Activated CD4-positive, CD25-positive, alpha-beta regulatory T cell treated with anti-CD3 and anti-CD28 coated beads, Interleukin-2, amount 50 U/mL, for 72 hours (primary cell): ENCODE data around the gene NCF4.

Experiments
- DNase-seq: peaks from one replicate; pipeline ENCODE4 v3.0.0; 2021

NCF4 gene

GRCh38 chr22:36899498-36899897 lies 38.7 kb downstream of the NCF4 start:
- no peak for DNase-seq

DNA sequence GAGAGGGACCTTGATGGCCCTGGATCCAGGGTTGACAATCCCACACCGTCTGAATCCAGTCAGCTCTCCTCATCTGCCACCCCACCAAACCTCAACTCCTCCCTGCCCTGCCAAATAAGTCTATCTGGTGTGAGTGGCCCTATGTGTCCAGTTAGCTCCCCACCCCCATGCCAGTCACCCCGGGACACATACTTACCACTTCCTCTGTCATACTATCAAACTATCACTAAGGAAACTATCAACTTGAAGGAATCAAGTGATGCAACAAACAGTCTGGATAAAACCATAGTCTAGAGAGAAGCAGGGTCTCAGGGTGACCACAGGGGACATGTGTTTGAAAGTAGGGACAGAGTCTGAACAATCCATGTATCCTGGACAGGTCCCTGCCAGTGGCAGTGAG lies 39.4 kb downstream of the NCF4 start:
- no peak for DNase-seq

- no peak for DNase-seq
Measured at GRCh38 chr22:36900880-36901279, 40.1 kb downstream of the NCF4 start.

- no peak for DNase-seq
Measured at GRCh38 chr22:36901411-36902142, 40.8 kb downstream of the NCF4 start.

DNA sequence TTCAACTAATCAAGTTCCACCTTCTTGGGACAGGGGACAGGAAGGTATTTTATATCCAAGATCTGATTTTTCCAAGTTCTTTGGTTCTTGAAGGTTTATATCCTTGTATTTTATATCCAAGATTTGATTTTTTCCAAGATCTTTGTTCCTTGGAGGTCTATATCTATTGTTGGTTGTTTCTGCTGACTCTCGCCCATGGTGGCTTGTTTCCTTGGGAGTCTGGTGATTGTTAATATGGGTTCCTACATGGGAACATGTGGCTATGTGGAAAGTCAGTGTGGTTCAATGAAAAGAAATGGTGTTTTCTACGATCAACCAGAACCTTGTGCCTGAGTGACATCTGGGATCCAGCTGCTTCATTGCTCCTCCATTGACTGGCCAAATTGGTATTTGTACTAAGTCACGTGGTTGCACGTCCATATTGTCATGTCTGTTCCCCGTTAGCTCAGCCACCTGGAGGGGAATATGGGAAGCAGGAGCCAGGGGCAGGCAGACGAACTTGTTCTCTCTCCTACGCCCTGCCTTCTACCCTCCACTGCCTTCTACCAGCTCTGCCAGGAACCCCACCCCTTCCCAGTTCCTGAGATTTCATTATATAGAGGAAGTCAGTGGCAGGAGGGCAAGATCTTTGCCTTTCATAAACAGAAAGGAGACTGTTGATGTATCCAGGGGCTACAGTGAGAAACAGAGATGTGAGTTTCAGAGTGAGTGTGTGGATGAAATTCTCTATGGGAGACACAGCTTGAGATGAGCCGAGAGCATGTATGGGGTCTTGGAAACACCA lies 41.5 kb downstream of the NCF4 start:
- no peak for DNase-seq

DNA sequence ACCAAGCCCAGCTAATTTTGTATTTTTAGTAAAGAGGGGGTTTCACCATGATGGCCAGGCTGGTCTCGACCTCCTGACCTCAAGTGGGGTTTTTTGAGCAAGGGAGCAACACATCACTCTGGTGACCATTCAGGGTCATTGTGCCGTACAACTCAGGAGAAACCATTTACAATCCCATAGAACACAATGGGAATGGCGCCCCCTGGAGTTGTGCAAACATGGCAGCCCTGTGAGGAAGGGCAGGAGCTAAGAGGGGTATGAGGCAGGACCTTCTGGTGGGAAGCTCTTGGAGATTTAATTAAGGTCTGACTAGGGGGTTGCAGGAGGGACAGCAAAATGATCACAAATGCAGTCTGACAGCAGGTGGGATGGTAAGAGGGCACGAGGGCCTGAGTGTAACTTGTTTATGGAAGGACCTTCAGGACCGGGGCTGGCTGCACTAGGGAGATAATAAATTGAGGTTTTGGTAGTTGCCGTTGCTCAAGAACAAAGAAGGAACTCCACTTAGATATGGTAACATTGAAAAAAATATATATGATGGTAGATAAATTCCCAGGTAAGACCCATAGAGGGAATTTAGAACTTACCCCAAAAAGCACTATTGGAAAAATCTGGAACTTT lies 43.6 kb downstream of the NCF4 start:
- no peak for DNase-seq

GRCh38 chr22:36907253-36908195 lies 46.7 kb downstream of the NCF4 start:
- no peak for DNase-seq

DNA sequence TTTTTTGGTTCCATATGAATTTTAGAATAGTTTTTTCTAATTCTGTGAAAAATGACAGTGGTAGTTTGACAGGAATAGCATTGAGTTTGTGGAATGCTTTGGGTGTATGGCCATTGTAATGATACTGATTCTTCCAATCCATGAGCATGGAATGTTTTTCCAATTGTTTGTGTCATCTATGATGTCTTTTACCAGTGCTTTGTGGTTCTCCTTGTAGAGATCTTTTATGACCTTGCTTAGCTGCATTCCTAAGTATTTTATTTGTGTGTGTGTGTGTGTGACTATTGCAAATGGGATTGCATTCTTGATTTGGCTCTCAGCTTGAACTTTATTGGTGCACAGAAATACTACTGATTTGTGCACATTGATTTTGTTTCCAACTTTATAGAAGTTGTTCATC lies 49.7 kb downstream of the NCF4 start:
- DNase-seq, result no peak

DNA sequence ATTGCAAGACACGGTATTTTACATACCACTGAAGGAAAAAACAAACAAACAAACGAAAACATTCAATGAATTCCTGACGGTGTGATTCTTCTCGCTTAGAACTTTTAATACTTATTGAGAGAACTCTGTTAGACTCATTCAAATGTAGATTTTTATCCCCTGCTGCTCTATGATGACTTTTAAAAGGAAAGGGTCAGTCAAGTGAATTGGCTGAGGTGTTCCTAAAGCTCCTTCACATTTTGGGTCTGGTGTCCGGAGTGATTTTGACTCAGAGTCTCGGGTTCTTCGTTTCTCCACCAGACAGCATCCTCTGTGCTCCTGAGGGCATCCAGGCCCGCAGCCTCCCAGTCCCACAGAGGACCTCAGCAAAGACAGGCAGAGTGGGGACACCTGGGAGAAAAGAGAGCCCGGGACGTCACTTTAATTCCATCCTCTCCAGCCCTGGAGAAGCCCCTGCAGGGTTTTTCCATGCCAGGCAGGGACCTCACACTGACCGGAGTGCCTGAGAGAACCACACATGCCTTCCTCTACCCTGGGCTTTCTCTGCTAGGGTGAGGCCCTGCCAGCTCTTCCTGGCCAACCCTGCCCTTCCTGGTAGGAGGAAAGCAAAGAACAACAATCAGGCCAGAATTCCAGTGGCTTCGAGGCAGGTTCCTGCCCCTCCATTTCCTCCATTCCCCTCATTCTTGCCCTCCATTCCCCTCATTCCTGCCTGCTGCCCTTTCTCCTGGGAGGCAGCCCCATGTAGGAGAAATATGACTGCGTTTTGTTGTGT lies 51.3 kb downstream of the NCF4 start:
- DNase-seq, result no peak

DNA sequence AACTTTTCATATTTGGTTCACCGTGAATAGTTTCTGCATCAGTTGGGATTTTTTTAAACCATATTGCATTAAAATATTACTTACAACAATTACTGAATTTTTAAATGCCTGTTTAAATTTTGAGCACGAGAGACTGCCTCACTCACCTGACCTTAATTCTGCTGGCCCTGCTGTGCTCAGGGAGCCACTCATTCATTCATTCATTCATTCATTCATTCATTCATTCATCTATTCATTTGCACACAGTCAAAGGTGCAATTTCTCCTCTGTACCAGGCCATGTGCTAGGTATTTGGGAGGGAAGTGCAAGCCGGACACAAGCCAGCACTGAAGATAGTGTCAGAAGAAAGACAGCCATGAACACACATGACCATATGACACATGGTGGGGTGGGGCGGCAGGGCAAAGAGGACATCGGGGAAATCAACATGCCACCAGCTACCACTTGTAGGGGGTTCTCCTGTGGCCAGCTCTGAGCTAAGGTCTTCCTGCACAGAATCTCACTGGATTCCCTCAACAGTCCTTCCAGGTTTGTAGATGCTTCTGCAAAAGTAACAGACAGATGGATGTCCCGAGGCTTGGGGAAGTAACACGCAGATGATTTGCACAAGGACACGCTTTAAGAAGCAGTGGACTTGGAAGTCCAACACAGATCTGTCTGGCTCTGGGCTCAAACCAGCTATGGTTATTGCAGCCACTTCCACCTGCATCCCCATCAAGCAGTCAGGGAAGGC lies 52.1 kb downstream of the NCF4 start:
- no peak for DNase-seq

GRCh38 chr22:36913427-36914389 lies 52.9 kb downstream of the NCF4 start, which contains the start of gene CSF2RB:
TSS of gene CSF2RB (plus strand) at chr22:36913628. CDS start at chr22:36922208, 8,580 bp downstream.
- DNase-seq, result no peak

DNA sequence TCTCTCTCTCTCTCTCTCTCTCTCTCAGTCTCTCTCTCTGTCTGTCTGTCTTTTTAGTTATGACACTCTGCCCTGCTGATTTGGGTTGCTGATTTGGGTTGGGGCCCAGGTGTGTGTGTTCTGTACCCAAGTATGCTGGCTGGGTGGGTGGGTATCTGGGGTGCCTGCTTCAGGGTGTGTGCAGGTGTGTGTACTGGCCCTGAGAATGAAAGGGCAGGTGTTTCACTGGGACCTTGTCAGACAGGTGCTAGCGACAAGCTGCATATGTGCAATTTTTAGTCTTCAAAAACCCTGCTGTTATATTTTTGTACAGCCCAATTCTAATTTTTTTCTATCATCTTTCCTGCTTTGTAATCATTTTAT lies 53.6 kb downstream of the NCF4 start:
- no peak for DNase-seq

DNA sequence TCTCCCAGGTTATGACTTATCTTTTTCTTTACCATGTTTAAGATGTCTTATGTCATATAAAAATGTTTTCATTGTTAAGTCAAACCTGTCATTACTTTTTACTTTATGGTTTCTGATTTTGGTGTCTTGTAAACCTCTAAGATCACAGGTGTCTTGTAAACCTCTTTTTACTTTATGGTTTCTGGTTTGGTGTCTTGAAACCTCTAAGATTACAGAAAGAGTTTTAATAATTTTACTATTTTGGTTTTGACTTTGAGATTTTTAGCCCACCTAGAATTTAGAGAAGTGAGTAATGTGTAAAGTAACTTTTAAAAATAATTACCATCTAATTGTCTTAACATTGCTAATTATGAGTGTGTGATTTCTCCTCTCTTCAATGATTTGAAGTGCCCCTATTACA lies 55.2 kb downstream of the NCF4 start:
- no peak for DNase-seq

DNA sequence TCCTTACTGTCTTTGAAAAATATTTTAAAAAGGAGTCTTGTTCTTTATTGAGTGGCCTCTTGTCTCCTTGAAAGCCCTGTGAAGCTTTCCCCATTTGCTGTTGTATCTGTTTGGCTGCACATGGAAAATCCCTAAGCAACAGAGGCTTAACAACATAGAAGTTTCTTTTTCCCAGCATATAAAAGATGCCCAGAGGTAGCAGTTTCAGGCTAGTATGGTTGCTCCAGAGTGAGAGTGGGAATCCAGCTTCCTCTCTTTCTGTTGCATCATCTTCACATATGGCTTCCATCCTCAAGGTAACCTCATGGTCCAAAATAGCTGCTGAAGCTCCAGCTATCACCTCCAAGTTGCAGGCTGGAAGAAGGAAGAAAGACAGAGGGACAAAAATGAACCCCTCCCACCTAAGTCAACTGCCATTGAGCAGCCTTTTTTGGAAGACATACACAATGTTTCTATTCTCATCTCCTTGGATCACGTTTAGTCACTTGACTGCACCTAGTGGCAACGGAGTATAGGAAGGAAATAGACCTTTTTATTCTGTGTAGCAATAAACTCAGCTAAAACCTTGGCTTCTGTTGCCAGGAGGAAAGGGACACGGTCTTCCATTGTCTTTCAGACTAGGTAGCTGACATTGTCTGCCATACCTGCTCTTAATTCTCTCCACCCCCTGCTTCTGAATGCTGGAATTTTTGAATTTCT lies 57.9 kb downstream of the NCF4 start:
- DNase-seq, result no peak

- no peak for DNase-seq
Measured at GRCh38 chr22:36921309-36922104, 60.7 kb downstream of the NCF4 start.

DNA sequence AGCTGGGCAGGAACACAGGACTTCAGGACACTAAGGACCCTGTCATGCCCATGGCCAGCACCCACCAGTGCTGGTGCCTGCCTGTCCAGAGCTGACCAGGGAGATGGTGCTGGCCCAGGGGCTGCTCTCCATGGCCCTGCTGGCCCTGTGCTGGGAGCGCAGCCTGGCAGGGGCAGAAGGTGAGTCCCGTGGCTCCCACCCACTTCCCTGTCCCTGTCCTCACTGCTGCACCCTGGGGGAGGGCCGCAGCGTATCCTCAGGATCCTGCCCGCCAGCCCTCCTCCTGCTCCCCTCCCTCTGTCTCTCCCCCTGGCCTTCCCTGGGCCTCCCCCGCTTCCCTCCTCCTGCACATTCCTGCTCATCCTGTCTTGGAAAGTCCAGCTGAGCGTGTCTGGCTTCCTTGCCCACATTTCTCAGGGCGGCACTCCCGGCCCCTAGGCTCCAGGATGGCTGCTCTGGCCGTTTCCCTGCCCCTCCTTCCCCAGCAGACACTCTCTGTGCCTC lies 61.4 kb downstream of the NCF4 start:
- no peak for DNase-seq

DNA sequence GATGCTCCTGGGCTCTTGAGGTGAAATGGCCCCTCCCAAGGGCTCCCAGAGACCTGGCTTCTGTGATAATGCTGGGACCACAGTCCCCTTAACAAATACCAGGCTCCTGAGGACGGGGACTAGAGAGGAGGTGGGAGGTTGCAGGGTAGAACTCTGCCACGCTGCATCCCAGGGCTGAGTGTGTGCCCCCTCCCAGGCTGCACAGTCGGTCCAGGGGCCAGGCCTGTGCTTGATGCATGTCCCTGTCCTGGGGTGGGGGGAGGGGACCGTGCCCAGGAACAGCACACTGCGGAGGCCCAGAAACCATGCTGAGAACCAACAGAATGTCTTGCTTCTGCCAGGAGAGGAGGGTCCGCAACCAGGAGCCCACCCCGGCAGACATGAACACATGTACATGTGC lies 61.9 kb downstream of the NCF4 start:
- DNase-seq, result no peak

DNA sequence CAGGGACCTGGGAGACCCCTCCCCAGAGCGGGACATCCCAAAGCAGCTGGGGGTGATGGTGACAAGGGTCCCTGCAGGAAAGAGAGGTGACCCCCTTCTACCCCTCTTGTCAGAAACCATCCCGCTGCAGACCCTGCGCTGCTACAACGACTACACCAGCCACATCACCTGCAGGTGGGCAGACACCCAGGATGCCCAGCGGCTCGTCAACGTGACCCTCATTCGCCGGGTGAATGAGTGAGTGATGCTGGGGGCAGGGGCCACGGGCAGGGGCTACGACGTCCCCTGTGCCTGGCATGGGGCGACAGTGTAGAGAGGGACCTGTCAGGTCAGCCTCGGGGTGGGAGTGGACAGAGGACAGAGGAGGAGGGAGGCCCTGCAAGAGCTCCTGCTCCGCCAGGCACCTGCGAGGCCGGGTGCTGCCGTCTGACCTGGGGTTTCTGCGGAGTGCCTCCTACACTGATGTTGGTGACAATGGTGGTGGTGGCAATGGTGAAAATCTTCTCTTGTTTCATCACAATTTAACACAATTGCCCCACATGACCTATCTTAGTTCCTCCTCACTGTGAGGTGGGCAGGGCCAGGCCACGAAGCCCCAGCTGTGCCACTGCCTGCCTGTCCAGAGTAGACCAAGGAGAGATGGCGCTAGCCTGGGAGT lies 62.5 kb downstream of the NCF4 start:
- DNase-seq, result no peak
